PFSK-1 (cell line): ENCODE data around the gene POP7.

Experiments used
- FOXP2 ChIP-seq: optimal IDR thresholded peaks from 2 replicates; pipeline ENCODE3; 2011; ENCODE audit warnings: borderline replicate concordance, control low read depth, inconsistent platforms; ENCODE audit not compliant: insufficient read depth; ENCODE audit errors: extremely low read length, extremely low read depth
- REST ChIP-seq, 2 experiments: IDR thresholded peaks; 2 replicates each; pipeline versions ENCODE4 v1.6.1 to v1.8.0; 2011 to 2012; ENCODE audit warnings: low read depth in 2 of 2, low read length in 2 of 2, control low read depth in 1 of 2, inconsistent platforms in 1 of 2, mild to moderate bottlenecking in 1 of 2, moderate library complexity in 1 of 2; ENCODE audit not compliant: insufficient read depth in 1 of 2
- SIN3A ChIP-seq: IDR thresholded peaks from 2 replicates; pipeline ENCODE4 v1.6.1; 2012; ENCODE audit warnings: mild to moderate bottlenecking, low read length, moderate library complexity, borderline replicate concordance; ENCODE audit not compliant: insufficient read depth

GRCh38 chr7:100711369-100711768 is 5.4 kb downstream of the POP7 start:
- TF ChIP-seq REST (IDR thresholded peaks at IDR 0.05; ENCODE audit: insufficient read depth in 1 of 2, low read depth in 2 of 2, low read length in 2 of 2) (no peak), FOXP2 (no peak), SIN3A (no peak)
